Suprapubic skin (tissue), 4 donors: ENCODE measurements around the gene DCUN1D1. TPM values are rescaled to one million over a fixed set of nuclear protein-coding genes. Genes with fewer than 3 reads are reported as not detected.

Experiments used
- DNase-seq, 2 donors: peaks; one replicate each; pipeline ENCODE4 v3.0.0-alpha.2; 2019; ENCODE audit warnings: low spot score in 2 of 2
- H3K27ac ChIP-seq: fragments of 200-600 bp; sonication (generic); one replicate; pipeline ENCODE4 v1.5.1; 2019
- H3K27me3 ChIP-seq: fragments of 200-600 bp; sonication (generic); one replicate; pipeline ENCODE4 v1.5.1; 2019
- H3K36me3 ChIP-seq: fragments of 200-600 bp; sonication (generic); one replicate; pipeline ENCODE4 v1.5.1; 2019
- H3K4me1 ChIP-seq: fragments of 200-600 bp; sonication (generic); one replicate; pipeline ENCODE4 v1.5.1; 2019
- H3K4me3 ChIP-seq: fragments of 200-600 bp; sonication (generic); one replicate; pipeline ENCODE4 v1.5.1; 2019; ENCODE audit warnings: mild to moderate bottlenecking
- H3K9me3 ChIP-seq: fragments of 200-600 bp; sonication (generic); one replicate; pipeline ENCODE4 v1.5.1; 2019
- EP300 ChIP-seq: sonication (generic); formaldehyde crosslinking; IDR thresholded peaks from one replicate; pipeline ENCODE4 v1.6.1; 2017; ENCODE audit warnings: antibody characterized with exemption
- POLR2A ChIP-seq, 2 donors: fragments of 450-650 bp; IDR thresholded peaks; one replicate each; pipeline ENCODE4 v1.6.1; 2017; ENCODE audit warnings: antibody characterized with exemption in 2 of 2, mild to moderate bottlenecking in 2 of 2, moderate library complexity in 2 of 2
- POLR2AphosphoS5 ChIP-seq, 3 donors: sonication (generic); formaldehyde crosslinking; IDR thresholded peaks; one replicate each; pipeline ENCODE4 v1.6.1; 2017; ENCODE audit warnings: antibody characterized with exemption in 3 of 3
- WGBS: methylation state at CpG from one replicate; pipeline ENCODE4 v1.1.5; 2018; 5-methylcytosine and 5-hydroxymethylcytosine counted together
- total RNA-seq, 4 donors: library from RNA; depleted of rRNA; stranded (reverse); fragments of >200 nt; gene quantifications; one replicate each; pipeline ENCODE4 v1.1.0, GENCODE V29; 2016
- TF ChIP-seq, protein P1 (sequence below), 2 donors: fragments of 200-600 bp in 1 of 2; fragments of 450-650 bp in 1 of 2; sonication (generic) in 1 of 2; IDR thresholded peaks; one replicate each; pipeline ENCODE4 v1.5.1; 2016 to 2019; ENCODE audit warnings: antibody characterized with exemption in 2 of 2, mild to moderate bottlenecking in 1 of 2, moderate library complexity in 1 of 2

DCUN1D1 gene
- total RNA-seq, 4 donors from 2014 or later = 17.5 to 29.7 (median 23.0) TPM

- 95% methylated on average over 2 of the region's 2 CpGs for WGBS
- H3K4me1 ChIP-seq = no peaks in the 10 kb centered on the region
- H3K9me3 ChIP-seq = no peaks in the 10 kb centered on the region
- no peak for DNase-seq
- H3K27me3 ChIP-seq = no peaks in the 10 kb centered on the region
- TF ChIP-seq, protein P1, sequence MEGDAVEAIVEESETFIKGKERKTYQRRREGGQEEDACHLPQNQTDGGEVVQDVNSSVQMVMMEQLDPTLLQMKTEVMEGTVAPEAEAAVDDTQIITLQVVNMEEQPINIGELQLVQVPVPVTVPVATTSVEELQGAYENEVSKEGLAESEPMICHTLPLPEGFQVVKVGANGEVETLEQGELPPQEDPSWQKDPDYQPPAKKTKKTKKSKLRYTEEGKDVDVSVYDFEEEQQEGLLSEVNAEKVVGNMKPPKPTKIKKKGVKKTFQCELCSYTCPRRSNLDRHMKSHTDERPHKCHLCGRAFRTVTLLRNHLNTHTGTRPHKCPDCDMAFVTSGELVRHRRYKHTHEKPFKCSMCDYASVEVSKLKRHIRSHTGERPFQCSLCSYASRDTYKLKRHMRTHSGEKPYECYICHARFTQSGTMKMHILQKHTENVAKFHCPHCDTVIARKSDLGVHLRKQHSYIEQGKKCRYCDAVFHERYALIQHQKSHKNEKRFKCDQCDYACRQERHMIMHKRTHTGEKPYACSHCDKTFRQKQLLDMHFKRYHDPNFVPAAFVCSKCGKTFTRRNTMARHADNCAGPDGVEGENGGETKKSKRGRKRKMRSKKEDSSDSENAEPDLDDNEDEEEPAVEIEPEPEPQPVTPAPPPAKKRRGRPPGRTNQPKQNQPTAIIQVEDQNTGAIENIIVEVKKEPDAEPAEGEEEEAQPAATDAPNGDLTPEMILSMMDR (IDR thresholded peaks at IDR 0.05) = no peak
- no peak for TF ChIP-seq EP300
- TF ChIP-seq POLR2A (IDR thresholded peaks at IDR 0.05) = no peak
- TF ChIP-seq POLR2AphosphoS5 (IDR thresholded peaks at IDR 0.05) = no peak
- no peak overlapping the region for H3K4me3 ChIP-seq
- peaks cover 30% of the 10 kb centered on the region for H3K36me3 ChIP-seq
- H3K27ac ChIP-seq = no peak overlapping the region
Observed at GRCh38 chr3:182896553-182896952, 83.8 kb downstream of the DCUN1D1 start.

GRCh38 chr3:182895513-182896112 lies 84.7 kb downstream of the DCUN1D1 start:
- Histone ChIP-seq H3K4me1 (no peaks in the 10 kb centered on the region), H3K9me3 (no peaks in the 10 kb centered on the region), H3K4me3 (no peak overlapping the region), H3K27ac (no peak overlapping the region), H3K36me3 (peaks cover 30% of the 10 kb centered on the region), H3K27me3 (no peaks in the 10 kb centered on the region)
- DNase-seq = no peak
- 87% methylated on average over 8 of the region's 8 CpGs for WGBS
- TF ChIP-seq POLR2AphosphoS5 (IDR thresholded peaks at IDR 0.05) (no peak), EP300 (no peak)
- TF ChIP-seq, protein P1 (IDR thresholded peaks at IDR 0.05) = no peak

DNA sequence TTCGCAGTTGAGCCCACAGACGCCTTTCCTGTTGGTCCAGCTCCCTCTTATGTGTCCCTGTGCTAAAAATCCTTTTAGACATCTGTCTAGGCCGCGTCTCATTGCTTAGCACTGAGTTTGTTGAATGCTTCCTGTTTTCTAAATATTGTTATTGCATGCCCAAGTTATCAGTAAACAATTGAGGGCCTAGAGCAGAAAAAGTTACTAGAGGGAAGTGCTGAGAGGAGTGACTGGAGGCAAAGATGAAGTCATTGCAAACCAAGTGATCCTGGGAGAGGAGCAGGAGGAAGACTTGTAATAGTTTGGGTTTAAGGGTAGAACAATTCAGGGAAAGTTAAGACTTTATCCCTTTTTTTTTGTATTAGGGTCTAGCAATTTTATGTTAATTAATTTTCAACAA lies 88.1 kb downstream of the DCUN1D1 start:
- H3K4me1 ChIP-seq = no peaks in the 10 kb centered on the region
- no peak for DNase-seq
- H3K27ac ChIP-seq = no peak overlapping the region
- H3K4me3 ChIP-seq = no peak overlapping the region
- H3K9me3 ChIP-seq = no peaks in the 10 kb centered on the region
- WGBS = 95% methylated on average over 4 of the region's 4 CpGs
- no peaks in the 10 kb centered on the region for H3K27me3 ChIP-seq
- peaks cover 47% of the 10 kb centered on the region for H3K36me3 ChIP-seq
- TF ChIP-seq POLR2AphosphoS5 (IDR thresholded peaks at IDR 0.05) (no peak), POLR2A (IDR thresholded peaks at IDR 0.05) (no peak), EP300 (no peak)
- TF ChIP-seq, protein P1 (IDR thresholded peaks at IDR 0.05) = no peak

DNA sequence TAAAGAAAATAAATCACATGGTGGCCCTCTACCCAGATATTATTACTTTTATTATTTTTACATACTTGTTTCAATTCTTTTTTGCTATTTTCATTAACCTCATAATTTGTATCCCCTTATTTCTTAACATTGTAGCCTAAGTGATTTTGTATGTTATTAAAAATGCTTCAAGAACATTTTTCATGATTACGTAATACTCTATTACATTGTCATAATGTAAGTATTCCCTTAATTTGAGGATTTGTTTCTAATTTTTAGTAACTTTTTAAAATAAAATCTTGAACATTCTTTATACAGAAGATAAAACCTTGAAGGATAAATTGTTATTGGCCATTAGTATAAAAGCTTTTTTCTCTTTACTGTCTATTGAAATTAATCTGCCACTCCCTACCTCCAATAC lies 89.0 kb downstream of the DCUN1D1 start:
- Histone ChIP-seq H3K9me3 (no peaks in the 10 kb centered on the region), H3K4me3 (no peak overlapping the region), H3K36me3 (peaks cover 42% of the 10 kb centered on the region), H3K27ac (no peak overlapping the region), H3K27me3 (no peaks in the 10 kb centered on the region), H3K4me1 (no peaks in the 10 kb centered on the region)
- WGBS = 96% methylated on average over 1 of the region's 1 CpG
- no peak for TF ChIP-seq POLR2AphosphoS5 (IDR thresholded peaks at IDR 0.05)
- no peak for TF ChIP-seq POLR2A (IDR thresholded peaks at IDR 0.05)
- TF ChIP-seq, protein P1 (IDR thresholded peaks at IDR 0.05) = no peak
- TF ChIP-seq EP300 = no peak
- no peak for DNase-seq

- peaks cover 38% of the 10 kb centered on the region for H3K36me3 ChIP-seq
- DNase-seq = no peak
- 95% methylated on average over 3 of the region's 3 CpGs for WGBS
- no peaks in the 10 kb centered on the region for H3K27me3 ChIP-seq
- no peak for TF ChIP-seq POLR2A (IDR thresholded peaks at IDR 0.05)
- TF ChIP-seq, protein P1 (IDR thresholded peaks at IDR 0.05) = no peak
- no peak for TF ChIP-seq POLR2AphosphoS5 (IDR thresholded peaks at IDR 0.05)
- TF ChIP-seq EP300 = no peak
- no peak overlapping the region for H3K27ac ChIP-seq
- no peaks in the 10 kb centered on the region for H3K4me1 ChIP-seq
- no peaks in the 10 kb centered on the region for H3K9me3 ChIP-seq
- H3K4me3 ChIP-seq = no peak overlapping the region
Observed at GRCh38 chr3:182889948-182890629, 90.2 kb downstream of the DCUN1D1 start.
